Endothelial cell of hepatic sinusoid (primary cell): ENCODE results near the gene CASP7.

ENCODE experiments used
- in situ Hi-C: cut with HindIII; loops from 2 replicates; pipeline ENCODE4 v1.10.0; 2017; ENCODE audit warnings: low sequenced_read_pairs

Gene CASP7

DNA sequence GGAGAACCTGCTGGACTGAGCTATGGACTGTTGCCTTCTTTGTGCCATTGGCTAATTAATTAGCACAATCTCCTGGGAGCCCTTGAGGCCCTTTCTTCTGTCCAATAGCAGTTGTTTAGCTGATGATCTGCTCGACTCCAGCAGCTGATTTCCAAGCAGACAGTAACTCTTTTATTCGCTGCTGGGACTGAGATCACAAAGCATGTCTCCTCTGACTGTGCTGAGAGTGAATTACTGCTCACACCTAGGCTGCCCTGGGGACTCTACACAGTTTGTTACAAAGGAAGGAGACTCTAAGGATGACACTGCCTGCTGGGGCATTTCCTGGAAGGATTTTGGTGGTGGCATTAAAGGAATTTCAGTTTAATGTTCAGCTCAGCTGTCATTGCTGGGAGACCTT is 31.4 kb downstream of the CASP7 start:
- in situ Hi-C loops = loop anchor here (10.0 kb wide), 1 partner anchor 156 kb away; the partner anchor contains the start of gene HABP2

- in situ Hi-C loops = loop anchor here (10.0 kb wide), 1 partner anchor 157 kb away; the partner anchor contains the start of gene HABP2
These were observed 32.3 kb downstream of the CASP7 start for GRCh38 chr10:113712024-113712423.

DNA sequence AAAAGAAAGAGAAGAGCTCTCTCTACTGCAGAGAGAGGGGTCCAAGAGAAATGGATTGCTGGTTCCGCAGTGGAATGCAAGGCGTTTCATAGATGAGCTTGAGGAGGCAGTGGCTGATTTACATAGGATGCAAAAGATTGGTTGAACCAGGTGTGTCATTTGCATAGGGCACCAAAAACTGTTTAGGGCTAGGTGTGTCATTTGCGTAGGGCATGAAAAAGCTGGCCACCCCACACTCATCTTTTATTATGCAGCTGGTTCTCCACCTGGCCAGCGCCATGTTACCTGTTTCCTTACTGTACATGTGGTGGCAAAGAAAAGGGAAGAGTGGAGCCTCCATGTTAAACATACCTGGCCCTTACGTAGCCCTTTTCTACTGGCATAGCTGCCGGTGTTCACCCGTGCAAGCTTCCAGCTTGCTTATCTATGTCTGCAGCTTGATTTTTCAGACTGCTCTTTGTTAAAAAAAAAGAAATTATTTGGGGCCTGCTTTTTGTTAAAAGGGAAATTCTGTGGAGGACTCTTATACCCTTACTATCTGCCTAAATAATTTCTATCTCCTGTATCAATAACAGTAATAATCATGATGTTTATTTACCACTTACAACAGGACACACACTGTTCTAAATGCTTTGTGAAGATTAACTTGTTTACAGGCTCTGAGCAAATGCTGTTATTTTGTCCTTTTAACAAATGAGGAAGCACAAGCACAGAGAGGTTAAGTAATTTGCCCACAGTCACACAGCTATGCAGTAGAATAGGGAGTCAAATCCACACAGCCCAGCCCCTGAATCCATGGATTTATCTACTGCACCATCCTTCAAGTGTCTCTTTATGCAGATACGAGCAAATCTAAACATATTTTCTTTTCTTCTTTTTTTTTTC is 33.3 kb downstream of the CASP7 start:
- in situ Hi-C loops = loop anchor here (10.0 kb wide), 1 partner anchor 158 kb away; the partner anchor contains the start of gene HABP2

- in situ Hi-C loops = loop anchor here (10.0 kb wide), 1 partner anchor 159 kb away; the partner anchor contains the start of gene HABP2
These were observed 33.9 kb downstream of the CASP7 start for GRCh38 chr10:113713640-113713982.

GRCh38 chr10:113716109-113716910 is 36.6 kb downstream of the CASP7 start:
- in situ Hi-C loops = loop anchor here (10.0 kb wide), 1 partner anchor 162 kb away; the partner anchor contains the start of gene HABP2

- in situ Hi-C loops = loop anchor here (10.0 kb wide), 1 partner anchor 164 kb away; the partner anchor contains the start of gene HABP2
These were observed 39.5 kb downstream of the CASP7 start for GRCh38 chr10:113718969-113719822.

DNA sequence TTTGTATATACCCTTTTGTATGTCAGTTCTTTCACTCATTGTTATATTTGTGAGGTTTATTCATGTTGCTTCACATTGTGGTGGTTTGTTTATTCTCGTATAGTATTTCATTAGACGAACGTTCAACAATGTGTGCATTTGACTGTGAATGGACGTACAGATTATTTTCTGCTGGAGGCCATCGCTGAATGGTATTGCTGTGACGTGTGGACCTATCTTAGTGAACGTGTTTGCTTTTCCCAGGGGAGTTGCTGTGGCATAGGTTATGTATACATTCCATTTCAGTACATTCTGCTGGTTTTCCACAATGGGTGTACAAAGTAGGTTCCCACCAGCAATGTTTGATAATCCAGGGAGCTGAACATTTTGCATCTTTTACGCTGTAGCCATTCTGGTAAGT is 40.7 kb downstream of the CASP7 start:
- in situ Hi-C loops = no loop called here

GRCh38 chr10:113732160-113732881 is 52.6 kb downstream of the CASP7 start:
- in situ Hi-C loops = loop anchor here (10.0 kb wide), 1 partner anchor 68 kb away; the partner anchor contains the start of gene NRAP

- in situ Hi-C loops = loop anchor here (10.0 kb wide), 1 partner anchor 68 kb away; the partner anchor contains the start of gene NRAP
These were observed 53.3 kb downstream of the CASP7 start for GRCh38 chr10:113732966-113733365.

- in situ Hi-C loops = loop anchor here (10.0 kb wide), 1 partner anchor 69 kb away; the partner anchor contains the start of gene NRAP
These were observed 53.9 kb downstream of the CASP7 start for GRCh38 chr10:113733635-113734034.

- in situ Hi-C loops = loop anchor here (10.0 kb wide), 1 partner anchor 71 kb away; the partner anchor contains the start of gene NRAP
These were observed 56.2 kb downstream of the CASP7 start for GRCh38 chr10:113735913-113736312.

GRCh38 chr10:113736576-113736975 is 56.9 kb downstream of the CASP7 start:
- in situ Hi-C loops = loop anchor here (10.0 kb wide), 1 partner anchor 72 kb away; the partner anchor contains the start of gene NRAP

- in situ Hi-C loops = loop anchor here (10.0 kb wide), 1 partner anchor 74 kb away; the partner anchor contains the start of gene NRAP
These were observed 59.3 kb downstream of the CASP7 start for GRCh38 chr10:113739031-113739430.

- in situ Hi-C loops = loop anchor here (10.0 kb wide), 1 partner anchor 75 kb away; the partner anchor contains the start of gene NRAP
These were observed 59.9 kb downstream of the CASP7 start for GRCh38 chr10:113739577-113739976.

- in situ Hi-C loops = no loop called here
These were observed 61.1 kb downstream of the CASP7 start for GRCh38 chr10:113740850-113741249.

DNA sequence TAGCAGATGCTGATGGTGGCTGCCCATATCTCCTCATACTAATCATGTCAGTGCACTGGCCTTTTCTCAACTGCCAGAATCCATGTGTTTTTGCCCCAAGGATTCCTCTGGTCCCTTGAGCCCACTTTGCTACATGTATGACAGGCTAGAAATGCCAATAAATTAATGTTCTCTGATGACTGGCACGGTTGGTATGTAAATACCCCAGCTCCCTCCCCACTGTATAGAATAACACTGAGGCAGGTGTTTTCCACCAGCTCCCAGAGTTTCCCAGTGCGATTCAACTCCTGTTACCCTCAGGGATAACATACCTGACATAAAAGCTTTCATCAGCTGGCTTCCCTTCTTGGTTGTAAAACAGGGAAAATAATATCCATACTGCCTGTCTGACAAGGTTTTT is 62.8 kb downstream of the CASP7 start:
- in situ Hi-C loops = no loop called here

GRCh38 chr10:113743594-113743993 is 63.9 kb downstream of the CASP7 start:
- in situ Hi-C loops = no loop called here

DNA sequence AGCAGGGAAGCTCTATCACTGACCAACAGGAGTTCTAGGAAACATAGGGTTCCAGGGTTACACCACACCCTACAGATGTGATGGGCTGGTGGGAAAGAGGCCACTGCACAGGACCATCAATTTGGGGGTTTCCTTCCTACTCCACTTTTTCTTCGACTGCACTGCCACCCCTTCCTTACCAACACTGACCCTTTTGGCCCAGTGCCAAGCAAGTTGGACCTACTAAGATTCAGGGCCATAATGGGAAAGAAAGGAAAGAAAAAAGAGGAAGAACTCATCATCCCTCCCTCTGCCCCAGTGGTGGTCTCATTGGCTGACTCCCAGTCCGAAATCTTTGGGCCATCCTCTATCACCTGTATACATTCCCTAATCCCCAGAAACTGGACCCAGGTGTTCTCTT is 65.7 kb downstream of the CASP7 start:
- in situ Hi-C loops = no loop called here

GRCh38 chr10:113746217-113746957 is 66.7 kb downstream of the CASP7 start:
- in situ Hi-C loops = no loop called here
